ENCODE measurements around the gene HORMAD2. TPM values are rescaled to one million over a fixed set of nuclear protein-coding genes. Genes with fewer than 3 reads are reported as not detected.
A peak's percentile ranks its signal among the peaks of the same experiment; 100 is the strongest.
"Not testable (repeated sequence)": the region's sequence is repeated elsewhere in the genome, so short reads cannot be mapped to it uniquely, and the experiment has no call there.

Gene HORMAD2
- total RNA-seq, 5 donors from 2014 or later (not counting 1 experiment from before 2014, with no cell fraction given): not detected

GRCh38 chr22:30054067-30054763 lies 26.0 kb upstream of the HORMAD2 start:
- Mint-ChIP-seq H3K27ac (no peak overlapping the region), H3K27me3 (peaks cover under 1 to 5% of the 10 kb centered on the region in 2 donors), H3K4me3 (no peak overlapping the region), H3K9me3 (peaks cover 0 to 17% (median 11%) of the 10 kb centered on the region in 3 donors), H3K4me1 (no peaks in the 10 kb centered on the region), H3K36me3 (peaks cover 6% of the 10 kb centered on the region)
- H3K4me1 ChIP-seq (ENCODE audit: control insufficient read depth in 1 of 2, extremely low read depth in 1 of 2, insufficient read depth in 2 of 2, low read length in 2 of 2): no peaks in the 10 kb centered on the region
- ChIA-PET POLR2A (interaction anchor here in 1 of 2 donors (0.6 kb wide), 1 partner anchor 31 kb away, joined by 3 read pairs; no protein-coding TSS in a partner anchor), CTCF (interaction anchor here in 1 of 2 donors (0.5 kb wide), 1 partner anchor 73 kb away, joined by 4 read pairs; no protein-coding TSS in a partner anchor)
- 91% methylated on average over 8 of the region's 10 CpGs for WGBS (ENCODE audit: insufficient coverage)
- DNase-seq (no peak), ATAC-seq (replicated peaks in 1 of 4) (no peak)
- no peaks in the 10 kb centered on the region for H3K36me3 ChIP-seq (ENCODE audit: control insufficient read depth in 2 of 2, extremely low read depth in 1 of 2, insufficient read depth in 1 of 2, low read length in 1 of 2)
- H3K9me3 ChIP-seq: no peaks in the 10 kb centered on the region
- peaks cover 0 to 3% of the 10 kb centered on the region in 2 experiments for H3K27me3 ChIP-seq (replicated peaks in 1 of 2; ENCODE audit: control insufficient read depth in 2 of 2, extremely low read depth in 1 of 2, insufficient read depth in 2 of 2, low read length in 1 of 2)
- no peak overlapping the region for H3K4me3 ChIP-seq (ENCODE audit: control insufficient read depth in 1 of 2, extremely low read depth in 1 of 2, low read length in 1 of 2)
- H3K27ac ChIP-seq (ENCODE audit: low read length): no peak overlapping the region

- no peaks in the 10 kb centered on the region for H3K4me1 Mint-ChIP-seq
- H3K36me3 ChIP-seq (ENCODE audit: control insufficient read depth in 2 of 2, extremely low read depth in 1 of 2, insufficient read depth in 1 of 2, low read length in 1 of 2): no peaks in the 10 kb centered on the region
- ChIA-PET POLR2A (interaction anchor here in 1 of 2 donors (0.6 kb wide), 1 partner anchor 30 kb away, joined by 3 read pairs; no protein-coding TSS in a partner anchor), CTCF (interaction anchor here (0.5 to 0.7 kb wide), 2 partner anchors 11 to 73 kb away, joined by 3 to 4 read pairs; no protein-coding TSS in a partner anchor)
- H3K27me3 ChIP-seq (replicated peaks in 1 of 2; ENCODE audit: control insufficient read depth in 2 of 2, extremely low read depth in 1 of 2, insufficient read depth in 2 of 2, low read length in 1 of 2): peaks cover 0 to 3% of the 10 kb centered on the region in 2 experiments
- H3K27ac Mint-ChIP-seq: no peak overlapping the region
- H3K9me3 Mint-ChIP-seq: peaks cover 0 to 21% (median 11%) of the 10 kb centered on the region in 3 donors
- H3K4me3 Mint-ChIP-seq: no peak overlapping the region
- peaks cover 3 to 5% of the 10 kb centered on the region in 2 donors for H3K27me3 Mint-ChIP-seq
- no peak overlapping the region for H3K4me3 ChIP-seq (ENCODE audit: control insufficient read depth in 1 of 2, extremely low read depth in 1 of 2, low read length in 1 of 2)
- ATAC-seq (replicated peaks in 1 of 4) (no peak), DNase-seq (no peak)
- no peaks in the 10 kb centered on the region for H3K4me1 ChIP-seq (ENCODE audit: control insufficient read depth in 1 of 2, extremely low read depth in 1 of 2, insufficient read depth in 2 of 2, low read length in 2 of 2)
- no peaks in the 10 kb centered on the region for H3K9me3 ChIP-seq
- H3K36me3 Mint-ChIP-seq: peaks cover 6% of the 10 kb centered on the region
- H3K27ac ChIP-seq (ENCODE audit: low read length): no peak overlapping the region
Measured at GRCh38 chr22:30054764-30055069, 25.5 kb upstream of the HORMAD2 start.

GRCh38 chr22:30056015-30056414 lies 24.2 kb upstream of the HORMAD2 start:
- H3K27me3 Mint-ChIP-seq: peaks cover 3 to 5% of the 10 kb centered on the region in 2 donors
- no peak overlapping the region for H3K4me3 Mint-ChIP-seq
- ChIA-PET CTCF (no interaction called here), POLR2A (no interaction called here)
- Histone ChIP-seq H3K4me3 (ENCODE audit: control insufficient read depth in 1 of 2, extremely low read depth in 1 of 2, low read length in 1 of 2) (no peak overlapping the region), H3K27ac (ENCODE audit: low read length) (no peak overlapping the region), H3K36me3 (ENCODE audit: control insufficient read depth in 2 of 2, extremely low read depth in 1 of 2, insufficient read depth in 1 of 2, low read length in 1 of 2) (no peaks in the 10 kb centered on the region), H3K9me3 (no peaks in the 10 kb centered on the region), H3K4me1 (ENCODE audit: control insufficient read depth in 1 of 2, extremely low read depth in 1 of 2, insufficient read depth in 2 of 2, low read length in 2 of 2) (no peaks in the 10 kb centered on the region), H3K27me3 (replicated peaks in 1 of 2; ENCODE audit: control insufficient read depth in 2 of 2, extremely low read depth in 1 of 2, insufficient read depth in 2 of 2, low read length in 1 of 2) (peaks cover 0 to 3% of the 10 kb centered on the region in 2 experiments)
- no CpG with 5 or more reads among the region's 1 CpG for WGBS (ENCODE audit: insufficient coverage)
- DNase-seq (no peak), ATAC-seq (replicated peaks in 1 of 4) (no peak)
- peaks cover 6% of the 10 kb centered on the region for H3K36me3 Mint-ChIP-seq
- no peaks in the 10 kb centered on the region for H3K4me1 Mint-ChIP-seq
- H3K27ac Mint-ChIP-seq: no peak overlapping the region
- H3K9me3 Mint-ChIP-seq: peaks cover 0 to 21% (median 11%) of the 10 kb centered on the region in 3 donors

GRCh38 chr22:30057375-30057774 lies 22.9 kb upstream of the HORMAD2 start:
- CTCF ChIA-PET: no interaction called here
- peaks cover 6% of the 10 kb centered on the region for H3K36me3 Mint-ChIP-seq
- DNase-seq (no peak), ATAC-seq (replicated peaks in 1 of 4) (no peak)
- H3K4me3 Mint-ChIP-seq: no peak overlapping the region
- no peaks in the 10 kb centered on the region for H3K36me3 ChIP-seq (ENCODE audit: control insufficient read depth in 2 of 2, extremely low read depth in 1 of 2, insufficient read depth in 1 of 2, low read length in 1 of 2)
- peaks cover 0 to 6% of the 10 kb centered on the region in 2 experiments for H3K27me3 ChIP-seq (replicated peaks in 1 of 2; ENCODE audit: control insufficient read depth in 2 of 2, extremely low read depth in 1 of 2, insufficient read depth in 2 of 2, low read length in 1 of 2)
- H3K27me3 Mint-ChIP-seq: peaks cover 9 to 10% of the 10 kb centered on the region in 2 donors
- no peak overlapping the region for H3K27ac ChIP-seq (ENCODE audit: low read length)
- H3K9me3 Mint-ChIP-seq: peaks cover 0 to 21% (median 11%) of the 10 kb centered on the region in 3 donors
- WGBS (ENCODE audit: insufficient coverage): no CpG with 5 or more reads among the region's 1 CpG
- POLR2A ChIA-PET: no interaction called here
- no peak overlapping the region for H3K4me3 ChIP-seq (ENCODE audit: control insufficient read depth in 1 of 2, extremely low read depth in 1 of 2, low read length in 1 of 2)
- H3K9me3 ChIP-seq: no peaks in the 10 kb centered on the region
- no peaks in the 10 kb centered on the region for H3K4me1 ChIP-seq (ENCODE audit: control insufficient read depth in 1 of 2, extremely low read depth in 1 of 2, insufficient read depth in 2 of 2, low read length in 2 of 2)
- no peaks in the 10 kb centered on the region for H3K4me1 Mint-ChIP-seq
- no peak overlapping the region for H3K27ac Mint-ChIP-seq

- WGBS (ENCODE audit: insufficient coverage): no CpG with 5 or more reads among the region's 22 CpGs
Measured at GRCh38 chr22:30059346-30060020, 20.8 kb upstream of the HORMAD2 start.

GRCh38 chr22:30061094-30061493 lies 19.2 kb upstream of the HORMAD2 start:
- WGBS (ENCODE audit: insufficient coverage): 100% methylated on average over 1 of the region's 6 CpGs
- CTCF ChIA-PET; ATAC-seq (replicated peaks in 1 of 4); H3K4me3 ChIP-seq (ENCODE audit: control insufficient read depth in 1 of 2, extremely low read depth in 1 of 2, low read length in 1 of 2); H3K4me1 ChIP-seq (ENCODE audit: control insufficient read depth in 1 of 2, extremely low read depth in 1 of 2, insufficient read depth in 2 of 2, low read length in 2 of 2); H3K4me1 Mint-ChIP-seq; H3K27ac ChIP-seq (ENCODE audit: low read length); DNase-seq; H3K36me3 ChIP-seq (ENCODE audit: control insufficient read depth in 2 of 2, extremely low read depth in 1 of 2, insufficient read depth in 1 of 2, low read length in 1 of 2); H3K4me3 Mint-ChIP-seq; H3K9me3 ChIP-seq; H3K27ac Mint-ChIP-seq: not testable (repeated sequence)
- POLR2A ChIA-PET: interaction anchor here in 1 of 2 donors (0.7 kb wide), 1 partner anchor 466 kb away, joined by 11 read pairs; no protein-coding TSS in a partner anchor
- Mint-ChIP-seq H3K9me3 (peaks cover 5 to 42% (median 27%) of the 10 kb centered on the region in 3 donors), H3K36me3 (peaks cover 18% of the 10 kb centered on the region), H3K27me3 (peaks cover 16 to 18% of the 10 kb centered on the region in 2 donors)
- H3K27me3 ChIP-seq (replicated peaks in 1 of 2; ENCODE audit: control insufficient read depth in 2 of 2, extremely low read depth in 1 of 2, insufficient read depth in 2 of 2, low read length in 1 of 2): peaks cover 0 to 14% of the 10 kb centered on the region in 2 experiments

More at GRCh38 chr22:30059346-30060020, 20.8 kb upstream of the HORMAD2 start:
- POLR2A ChIA-PET; CTCF ChIA-PET; H3K27ac ChIP-seq (ENCODE audit: low read length); H3K4me1 ChIP-seq (ENCODE audit: control insufficient read depth in 1 of 2, extremely low read depth in 1 of 2, insufficient read depth in 2 of 2, low read length in 2 of 2); H3K27me3 ChIP-seq (replicated peaks in 1 of 2; ENCODE audit: control insufficient read depth in 2 of 2, extremely low read depth in 1 of 2, insufficient read depth in 2 of 2, low read length in 1 of 2); ATAC-seq (replicated peaks in 1 of 4); H3K4me1 Mint-ChIP-seq; DNase-seq; H3K4me3 ChIP-seq (ENCODE audit: control insufficient read depth in 1 of 2, extremely low read depth in 1 of 2, low read length in 1 of 2); H3K36me3 ChIP-seq (ENCODE audit: control insufficient read depth in 2 of 2, extremely low read depth in 1 of 2, insufficient read depth in 1 of 2, low read length in 1 of 2); H3K4me3 Mint-ChIP-seq; H3K9me3 ChIP-seq: not testable (repeated sequence)
- peaks cover 4 to 38% (median 24%) of the 10 kb centered on the region in 3 donors for H3K9me3 Mint-ChIP-seq
- peaks cover 15% of the 10 kb centered on the region in 2 donors for H3K27me3 Mint-ChIP-seq
- H3K27ac Mint-ChIP-seq: peak overlapping the region in 1 of 2 donors; percentile 36
- peaks cover 16% of the 10 kb centered on the region for H3K36me3 Mint-ChIP-seq

Measured in T-cell (primary cell).